Cardiac fibroblast (primary cell): Measurements from ENCODE around the gene L2HGDH.

Source experiments
- DNase-seq, 2 donors: peaks; one replicate each; pipeline versions ENCODE4 v3.0.0 to v3.0.0-alpha.2; 2010; ENCODE audit warnings: low read depth in 2 of 2
- H3K4me3 ChIP-seq, 2 donors: replicated peaks in 1 of 2; 1 replicate in 1 of 2; 2 replicates in 1 of 2; pipeline ENCODE4 v1.5.1; 2011; ENCODE audit warnings: low read depth in 2 of 2, low read length in 2 of 2, mild to moderate bottlenecking in 2 of 2, moderate library complexity in 1 of 2
- CTCF ChIP-seq: IDR thresholded peaks from one replicate; pipeline ENCODE4 v1.5.1; 2011; ENCODE audit warnings: low read depth, mild to moderate bottlenecking, low read length, inconsistent platforms

Gene L2HGDH

DNA sequence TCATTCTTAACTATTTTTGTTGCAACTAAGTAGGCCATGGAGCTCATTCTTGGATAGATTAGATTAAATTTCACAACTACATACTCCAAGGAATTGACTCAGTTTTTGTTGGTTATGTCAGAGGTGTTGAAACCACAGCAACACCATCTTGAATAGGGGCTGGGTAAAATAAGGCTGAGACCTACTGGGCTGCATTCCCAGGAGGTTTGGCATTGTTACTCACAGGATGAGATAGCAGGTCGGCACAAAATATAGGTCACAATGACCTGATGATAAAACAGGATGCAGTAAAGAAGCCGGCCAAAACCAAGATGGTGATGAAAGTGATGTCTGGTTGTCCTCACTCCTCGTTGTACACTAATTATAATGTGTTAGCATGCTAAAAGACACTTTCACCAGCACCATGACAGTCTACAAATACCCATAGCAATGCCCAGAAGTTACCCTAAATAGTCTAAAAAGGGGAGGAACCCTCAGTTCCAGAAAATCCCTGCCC lies 21.0 kb upstream of the L2HGDH start:
- H3K4me3 ChIP-seq = no peak overlapping the region
- peak; percentile 98 for DNase-seq
- no peak for TF ChIP-seq CTCF

DNA sequence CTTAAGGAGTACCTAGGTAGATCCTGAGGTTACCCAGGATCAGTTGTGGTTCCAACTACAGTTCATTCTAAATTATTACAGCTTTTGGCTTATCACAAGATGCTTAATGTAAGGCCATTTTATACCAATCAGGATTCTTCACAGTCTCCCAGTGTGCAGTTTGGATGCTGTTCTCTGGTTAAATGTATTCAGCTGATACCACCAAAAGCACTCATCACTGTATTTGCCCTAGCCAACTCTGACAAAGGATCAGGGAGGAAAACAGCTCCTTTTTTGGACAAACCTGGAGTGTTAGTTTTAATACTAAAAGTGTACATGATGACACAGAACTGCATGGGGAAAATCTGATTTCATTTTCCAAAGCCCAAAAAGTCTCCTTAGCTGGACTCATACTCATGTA lies 19.6 kb upstream of the L2HGDH start:
- no peak overlapping the region for H3K4me3 ChIP-seq
- TF ChIP-seq CTCF = no peak
- DNase-seq = no peak

DNA sequence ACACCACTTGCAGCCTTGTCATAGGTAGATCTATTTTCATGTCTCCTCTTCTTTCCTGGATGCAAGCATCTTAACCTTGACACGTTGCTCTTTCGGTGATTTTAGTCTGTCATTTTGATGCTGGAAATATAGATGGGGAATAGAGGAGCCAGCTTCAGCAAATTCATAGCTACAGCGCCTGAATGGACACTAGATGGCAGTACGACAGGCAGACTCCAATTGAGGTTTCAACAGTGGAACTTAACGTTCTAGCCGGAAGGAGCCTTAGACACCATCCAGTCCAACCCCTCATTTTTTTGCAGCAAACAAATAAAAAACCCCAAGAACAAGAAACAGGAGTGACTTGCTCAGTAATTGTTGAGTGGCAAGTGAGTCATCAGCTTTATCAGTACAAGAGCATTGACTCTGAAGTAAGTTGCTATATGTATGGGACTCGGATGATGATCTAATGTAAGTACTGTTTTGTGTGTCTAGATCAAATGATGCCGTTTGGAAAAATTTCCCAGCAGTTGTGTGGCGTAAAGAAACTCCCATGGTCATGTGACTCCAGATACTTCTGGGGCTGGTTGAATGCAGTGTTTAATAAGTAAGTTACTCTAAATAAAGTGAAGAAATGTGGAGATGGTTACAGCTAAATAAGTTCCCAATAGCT lies 9.1 kb upstream of the L2HGDH start:
- peak; percentile 87 for TF ChIP-seq CTCF
- peak; percentile 96 to 98 for DNase-seq
- peak overlapping the region in 1 of 2 donors; percentile 11 for H3K4me3 ChIP-seq

DNA sequence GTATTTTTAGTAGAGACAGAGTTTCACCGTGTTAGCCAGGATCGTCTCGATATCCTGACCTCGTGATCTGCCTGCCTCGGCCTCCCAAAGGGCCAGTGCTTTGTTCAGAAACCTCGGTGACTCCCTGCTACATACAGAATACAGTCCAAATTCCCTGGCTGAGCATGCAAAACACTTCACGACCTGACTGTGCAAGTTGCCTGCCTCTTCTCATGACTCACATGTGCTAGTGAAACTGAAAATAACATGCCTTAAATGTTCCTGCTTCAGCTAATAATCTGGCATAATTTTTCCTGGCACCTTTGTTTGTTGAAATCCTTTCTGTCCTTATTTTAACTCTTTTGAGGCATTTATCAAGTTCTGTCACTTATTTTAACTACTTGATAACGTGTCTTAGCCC lies 8.3 kb upstream of the L2HGDH start:
- H3K4me3 ChIP-seq = peak overlapping the region in 1 of 2 donors; percentile 6
- DNase-seq = peak; percentile 60 to 84
- no peak for TF ChIP-seq CTCF

- no peak for TF ChIP-seq CTCF
- H3K4me3 ChIP-seq = no peak overlapping the region
- peak in 1 of 2 donors; percentile 59 for DNase-seq
Observed at GRCh38 chr14:50319721-50320120, 7.7 kb upstream of the L2HGDH start.

DNA sequence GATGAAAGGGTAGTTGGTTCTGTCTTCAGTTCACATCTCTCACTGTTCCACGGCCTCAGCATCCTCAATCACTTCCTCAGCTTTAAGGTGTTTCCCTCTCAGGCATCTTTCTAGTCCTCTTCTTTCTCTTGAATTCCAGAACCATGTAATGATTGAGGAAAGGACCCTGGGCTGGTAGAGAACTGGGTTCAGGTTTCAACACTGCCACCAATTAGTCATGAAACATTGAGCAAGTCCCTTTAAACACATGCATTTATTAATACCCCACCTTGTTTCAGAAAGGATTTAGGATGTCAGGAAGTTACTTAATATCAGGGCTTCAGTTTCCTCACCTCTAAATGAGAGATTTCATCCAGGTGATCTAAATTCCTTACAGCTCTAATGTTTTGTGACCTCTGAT lies 7.3 kb upstream of the L2HGDH start:
- H3K4me3 ChIP-seq = no peak overlapping the region
- TF ChIP-seq CTCF = no peak
- DNase-seq = peak in 1 of 2 donors; percentile 70
